Nephron (organoid): ENCODE data around the gene PRKAR2A.

Experiments used
- H3K27ac Mint-ChIP-seq, 3 experiments: 2 replicates each; pipeline ENCODE4 v1.8.0; 2020; ENCODE audit warnings: mixed read lengths in 3 of 3, mild to moderate bottlenecking in 2 of 3, moderate library complexity in 1 of 3
- H3K27me3 Mint-ChIP-seq: 2 replicates; pipeline ENCODE4 v1.8.0; 2021; ENCODE audit warnings: low read depth, mild to moderate bottlenecking, moderate library complexity, mixed read lengths
- H3K36me3 Mint-ChIP-seq: 2 replicates; pipeline ENCODE4 v1.8.0; 2020; ENCODE audit warnings: low read depth, mixed read lengths
- H3K4me1 Mint-ChIP-seq: 2 replicates; pipeline ENCODE4 v1.8.0; 2020; ENCODE audit warnings: mixed read lengths
- H3K4me3 Mint-ChIP-seq, 3 experiments: 2 replicates each; pipeline ENCODE4 v1.8.0; 2020; ENCODE audit warnings: mild to moderate bottlenecking in 3 of 3, mixed read lengths in 3 of 3, moderate library complexity in 2 of 3
- H3K9me3 Mint-ChIP-seq: 2 replicates; pipeline ENCODE4 v1.8.0; 2020; ENCODE audit warnings: mixed read lengths
- TF ChIP-seq, protein P1 (sequence below), 3 experiments: fragments of 200-600 bp; sonication (generic); IDR thresholded peaks; one replicate each; pipeline ENCODE4 v1.5.0; 2021; ENCODE audit warnings: antibody characterized with exemption in 3 of 3; ENCODE audit not compliant: unreplicated experiment in 3 of 3

The PRKAR2A gene

DNA sequence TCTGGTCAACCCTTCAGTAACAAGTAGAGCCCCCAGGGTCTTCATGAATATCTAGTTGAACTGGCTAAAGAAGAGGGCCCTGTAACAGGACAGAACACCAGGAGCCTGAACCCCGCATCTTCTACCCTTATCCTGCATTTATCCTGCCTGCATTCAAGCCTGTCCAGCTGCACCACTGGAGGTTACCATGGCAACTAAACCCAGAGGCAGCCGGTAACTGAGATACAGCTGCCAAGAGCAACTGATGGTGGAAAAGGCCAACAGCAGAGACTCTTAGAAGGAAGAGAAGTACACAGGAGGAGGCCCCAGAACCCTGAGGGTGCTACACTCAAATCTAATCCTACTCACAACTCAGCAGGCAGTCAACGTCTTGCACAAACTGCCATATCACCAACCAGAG is 3.7 kb upstream of the PRKAR2A start:
- H3K27me3 Mint-ChIP-seq = no peaks in the 10 kb centered on the region
- H3K9me3 Mint-ChIP-seq = no peaks in the 10 kb centered on the region
- no peaks in the 10 kb centered on the region for H3K36me3 Mint-ChIP-seq
- peak overlapping the region; percentile 32 to 74 (median 66) for H3K4me3 Mint-ChIP-seq
- peaks cover 31% of the 10 kb centered on the region for H3K4me1 Mint-ChIP-seq
- H3K27ac Mint-ChIP-seq = peak overlapping the region in 2 of 3 experiments; percentile 74 to 91
- TF ChIP-seq, protein P1, sequence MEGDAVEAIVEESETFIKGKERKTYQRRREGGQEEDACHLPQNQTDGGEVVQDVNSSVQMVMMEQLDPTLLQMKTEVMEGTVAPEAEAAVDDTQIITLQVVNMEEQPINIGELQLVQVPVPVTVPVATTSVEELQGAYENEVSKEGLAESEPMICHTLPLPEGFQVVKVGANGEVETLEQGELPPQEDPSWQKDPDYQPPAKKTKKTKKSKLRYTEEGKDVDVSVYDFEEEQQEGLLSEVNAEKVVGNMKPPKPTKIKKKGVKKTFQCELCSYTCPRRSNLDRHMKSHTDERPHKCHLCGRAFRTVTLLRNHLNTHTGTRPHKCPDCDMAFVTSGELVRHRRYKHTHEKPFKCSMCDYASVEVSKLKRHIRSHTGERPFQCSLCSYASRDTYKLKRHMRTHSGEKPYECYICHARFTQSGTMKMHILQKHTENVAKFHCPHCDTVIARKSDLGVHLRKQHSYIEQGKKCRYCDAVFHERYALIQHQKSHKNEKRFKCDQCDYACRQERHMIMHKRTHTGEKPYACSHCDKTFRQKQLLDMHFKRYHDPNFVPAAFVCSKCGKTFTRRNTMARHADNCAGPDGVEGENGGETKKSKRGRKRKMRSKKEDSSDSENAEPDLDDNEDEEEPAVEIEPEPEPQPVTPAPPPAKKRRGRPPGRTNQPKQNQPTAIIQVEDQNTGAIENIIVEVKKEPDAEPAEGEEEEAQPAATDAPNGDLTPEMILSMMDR (IDR thresholded peaks at IDR 0.05; ENCODE audit: unreplicated experiment in 3 of 3) = no peak

DNA sequence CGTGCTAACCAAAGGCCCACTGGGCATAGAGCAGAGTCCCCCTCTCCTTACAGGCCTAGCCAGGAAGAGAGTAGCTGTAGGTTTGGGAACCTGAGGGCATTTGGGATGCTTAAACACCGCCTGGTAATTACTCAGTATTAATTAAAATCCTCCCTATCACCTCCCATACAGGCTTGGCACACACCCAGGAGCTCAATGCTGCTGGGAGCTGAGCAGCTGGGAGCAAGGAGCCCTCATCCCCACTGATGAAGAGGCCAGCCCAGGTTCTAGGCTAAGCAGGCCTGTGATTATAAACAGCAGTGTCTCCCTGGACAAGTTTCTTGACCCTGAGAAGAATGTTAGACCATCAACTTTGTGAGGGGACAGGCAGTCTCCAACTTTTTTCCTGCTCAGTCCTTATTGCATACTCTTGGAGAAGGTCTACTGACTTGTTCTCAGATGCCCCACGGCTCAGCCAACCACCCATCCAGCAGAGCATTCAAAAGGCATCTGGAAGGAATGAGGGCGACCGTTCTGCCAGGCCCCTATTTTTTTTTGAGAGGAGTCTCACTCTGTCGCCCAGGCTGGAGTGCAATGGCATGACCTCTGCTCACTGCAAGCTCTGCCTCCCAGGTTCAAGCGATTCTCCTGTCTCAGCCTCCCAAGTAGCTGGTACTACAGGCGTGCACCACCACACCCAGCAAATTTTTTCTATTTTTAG is 1.3 kb upstream of the PRKAR2A start:
- no peaks in the 10 kb centered on the region for H3K9me3 Mint-ChIP-seq
- peak overlapping the region; percentile 88 to 94 (median 90) for H3K4me3 Mint-ChIP-seq
- peaks cover 7% of the 10 kb centered on the region for H3K36me3 Mint-ChIP-seq
- TF ChIP-seq, protein P1 (IDR thresholded peaks at IDR 0.05; ENCODE audit: unreplicated experiment in 3 of 3) = no peak
- H3K27ac Mint-ChIP-seq = no peak overlapping the region
- no peaks in the 10 kb centered on the region for H3K27me3 Mint-ChIP-seq
- peaks cover 30% of the 10 kb centered on the region for H3K4me1 Mint-ChIP-seq

DNA sequence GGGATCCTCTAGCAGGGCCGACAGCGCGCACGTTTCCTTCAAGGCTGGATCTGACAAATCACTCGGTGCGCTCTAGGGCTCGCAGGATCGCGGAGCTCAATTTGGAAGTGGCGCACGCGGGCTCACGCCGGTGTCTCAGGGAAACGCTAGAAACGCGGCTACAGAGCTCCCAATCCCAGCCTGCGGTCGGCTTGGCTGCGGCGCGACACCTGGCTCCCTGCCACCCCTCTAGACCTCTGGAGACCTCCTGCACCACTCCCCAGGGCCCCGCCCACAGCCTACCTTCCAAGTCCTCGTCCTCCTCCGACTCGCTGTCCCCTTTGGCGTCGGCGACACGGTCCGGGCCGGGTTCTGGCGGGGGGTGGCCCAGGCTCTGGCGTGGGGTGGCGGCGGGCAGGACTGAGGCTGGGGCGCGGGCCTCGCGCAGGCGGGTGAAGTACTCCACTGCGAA is 596 bp downstream of the PRKAR2A start:
- TF ChIP-seq, protein P1 (IDR thresholded peaks at IDR 0.05; ENCODE audit: unreplicated experiment in 3 of 3) = no peak
- Mint-ChIP-seq H3K9me3 (no peaks in the 10 kb centered on the region), H3K4me1 (peaks cover 26% of the 10 kb centered on the region), H3K27me3 (no peaks in the 10 kb centered on the region), H3K36me3 (peaks cover 10% of the 10 kb centered on the region), H3K27ac (peak overlapping the region; percentile 69 to 81 (median 74)), H3K4me3 (peak overlapping the region; percentile 88 to 94 (median 90))

DNA sequence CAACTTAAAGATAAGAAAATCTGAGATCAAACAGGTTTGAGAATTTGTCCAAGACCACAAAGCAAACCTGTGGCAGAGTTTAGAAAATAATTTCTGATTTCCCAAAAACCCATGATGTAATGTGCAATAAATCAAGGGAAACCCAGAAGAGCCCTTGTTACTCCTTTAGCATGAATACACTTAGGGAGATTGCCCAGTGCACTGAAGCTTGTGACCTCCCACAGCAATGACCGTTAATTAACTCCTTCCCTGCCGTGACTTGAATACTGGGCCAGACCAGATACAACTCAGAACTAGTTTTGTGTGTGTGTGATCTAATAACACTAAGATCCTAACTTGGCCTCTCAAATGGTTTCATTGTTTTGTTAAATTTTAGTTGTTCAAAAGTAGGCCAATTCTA is 2.5 kb downstream of the PRKAR2A start:
- Mint-ChIP-seq H3K4me1 (peaks cover 20% of the 10 kb centered on the region), H3K27ac (peak overlapping the region in 1 of 3 experiments; percentile 19)

DNA sequence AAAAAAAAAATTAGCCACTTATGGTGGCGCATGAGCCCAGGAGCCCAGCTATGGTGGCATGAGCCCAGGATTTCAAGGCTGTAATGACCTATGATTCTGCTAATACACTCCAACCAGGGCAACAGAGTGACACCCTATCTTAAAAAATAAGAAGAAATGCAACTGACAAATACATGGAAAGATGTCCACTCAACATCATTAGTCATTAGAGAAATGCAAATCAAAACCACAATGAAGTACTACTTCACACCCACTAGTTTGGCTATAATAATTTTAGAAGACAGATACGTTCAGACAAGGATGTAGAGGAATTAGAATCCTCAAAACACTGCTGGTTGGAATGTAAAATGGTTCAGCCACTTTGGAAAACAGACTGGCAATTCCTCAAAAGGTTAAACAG is 10.5 kb downstream of the PRKAR2A start:
- H3K27ac Mint-ChIP-seq = no peak overlapping the region
- TF ChIP-seq, protein P1 (IDR thresholded peaks at IDR 0.05; ENCODE audit: unreplicated experiment in 3 of 3) = no peak
- peaks cover 6% of the 10 kb centered on the region for H3K4me1 Mint-ChIP-seq
- H3K9me3 Mint-ChIP-seq = no peaks in the 10 kb centered on the region
- H3K27me3 Mint-ChIP-seq = no peaks in the 10 kb centered on the region
- H3K4me3 Mint-ChIP-seq = no peak overlapping the region
- H3K36me3 Mint-ChIP-seq = peaks cover 19% of the 10 kb centered on the region

More for the DNA sequence above, 2.5 kb downstream of the PRKAR2A start:
- TF ChIP-seq, protein P1 (IDR thresholded peaks at IDR 0.05; ENCODE audit: unreplicated experiment in 3 of 3) = no peak
- Mint-ChIP-seq H3K4me3 (peak overlapping the region; percentile 31 to 79 (median 65)), H3K27me3 (no peaks in the 10 kb centered on the region), H3K9me3 (no peaks in the 10 kb centered on the region), H3K36me3 (peaks cover 10% of the 10 kb centered on the region)
